Astrocyte of the spinal cord (primary cell): ENCODE results near the gene AIF1L.

Source experiments
- DNase-seq: peaks from one replicate; pipeline ENCODE4 v3.0.0; 2011; ENCODE audit warnings: low read depth, low spot score
- H3K4me3 ChIP-seq: 2 replicates; pipeline ENCODE4 v1.5.1; 2011; ENCODE audit warnings: low read depth, mild to moderate bottlenecking, low read length, moderate library complexity
- CTCF ChIP-seq: IDR thresholded peaks from 2 replicates; pipeline ENCODE4 v1.5.1; 2012; ENCODE audit warnings: low read depth, mild to moderate bottlenecking, low read length, inconsistent platforms
- in situ Hi-C: cut with HindIII; loops from 2 replicates; pipeline ENCODE4 v1.10.0; 2017; ENCODE audit warnings: low sequenced_read_pairs

The AIF1L gene

DNA sequence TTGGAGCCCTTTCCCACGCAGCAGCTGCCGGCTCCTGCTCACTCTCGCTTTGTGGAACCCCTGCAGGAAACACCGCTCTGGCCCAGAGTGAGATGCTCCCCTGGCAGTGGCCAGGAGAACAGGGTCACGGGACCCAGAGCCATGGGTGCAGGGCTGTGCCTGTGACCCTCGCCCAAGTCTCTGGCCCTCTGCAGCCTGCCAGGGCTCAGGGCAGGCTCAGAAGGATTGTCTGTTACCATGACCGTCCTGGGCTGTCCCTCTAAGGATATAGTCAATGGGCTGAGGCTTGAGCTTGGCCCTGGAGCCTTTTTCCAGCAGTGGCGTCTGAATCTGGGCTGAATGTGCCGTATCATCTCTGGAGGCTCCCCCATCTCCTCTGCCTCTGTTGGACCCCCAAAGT lies 28.7 kb upstream of the AIF1L start:
- no peak for DNase-seq
- no peak for TF ChIP-seq CTCF
- in situ Hi-C loops = no loop called here
- H3K4me3 ChIP-seq = no peak overlapping the region

- in situ Hi-C loops = no loop called here
- no peak overlapping the region for H3K4me3 ChIP-seq
- TF ChIP-seq CTCF = no peak
- no peak for DNase-seq
Observed at GRCh38 chr9:131068076-131068816, 28.1 kb upstream of the AIF1L start.

GRCh38 chr9:131069699-131070098 lies 26.6 kb upstream of the AIF1L start:
- TF ChIP-seq CTCF = no peak
- H3K4me3 ChIP-seq = no peak overlapping the region
- DNase-seq = no peak
- in situ Hi-C loops = no loop called here

DNA sequence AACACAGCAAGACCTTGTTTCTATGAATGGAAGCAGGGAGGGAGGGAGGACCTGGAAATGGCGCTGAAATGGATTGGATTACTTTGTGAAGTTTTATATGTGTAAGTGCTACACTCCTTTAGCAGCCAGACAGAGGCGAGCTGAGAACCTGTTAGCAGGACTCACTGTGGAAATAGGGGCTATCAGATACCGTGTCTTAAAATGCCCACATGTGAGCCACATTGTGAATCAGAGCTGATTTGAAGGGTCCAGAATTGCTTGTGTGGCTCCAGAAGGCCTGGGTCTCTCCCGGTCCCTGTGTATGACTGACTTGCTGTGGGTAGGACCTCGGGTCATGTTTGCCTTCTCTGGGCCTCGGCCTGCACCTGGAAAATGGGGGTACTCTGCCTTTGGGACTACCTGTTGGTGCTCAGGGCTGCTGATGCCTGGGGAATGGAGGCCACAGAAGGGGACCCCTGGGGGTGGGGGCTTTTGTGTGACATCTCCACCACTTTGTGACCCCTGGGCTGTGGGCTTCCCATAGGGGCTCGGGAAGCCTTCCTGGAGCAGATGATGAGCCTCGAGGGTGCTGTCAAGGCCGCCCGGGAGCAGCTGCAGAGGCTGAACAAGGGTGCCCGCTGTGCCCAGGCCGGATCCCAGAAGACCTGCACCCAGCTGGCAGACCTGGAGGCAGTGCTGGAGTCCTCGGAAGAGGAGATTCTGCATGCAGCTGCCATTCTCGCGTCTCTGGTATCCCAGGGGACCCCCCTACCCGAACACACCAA lies 24.0 kb upstream of the AIF1L start:
- no peak for DNase-seq
- no peak for TF ChIP-seq CTCF
- in situ Hi-C loops = no loop called here
- H3K4me3 ChIP-seq = no peak overlapping the region

DNA sequence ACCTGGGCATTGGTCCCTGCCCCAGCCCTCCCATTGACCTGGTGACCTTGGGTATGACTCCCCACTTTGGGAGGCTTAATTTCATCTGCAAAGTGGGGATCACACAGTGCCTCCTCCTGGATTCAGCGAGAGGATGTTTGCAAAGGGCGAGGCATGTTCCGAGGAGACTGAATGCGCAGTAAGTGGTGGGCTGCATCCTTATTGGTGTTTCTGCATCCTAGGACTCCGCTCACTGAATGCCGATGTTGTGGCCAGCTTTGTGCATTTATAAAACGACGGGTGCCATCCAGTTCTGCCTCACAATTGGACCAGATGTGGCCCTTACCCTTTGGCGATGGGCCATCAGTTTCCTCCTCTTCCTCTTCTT lies 23.5 kb upstream of the AIF1L start:
- DNase-seq = no peak

More for the DNA sequence above, 23.5 kb upstream of the AIF1L start:
- no peak for TF ChIP-seq CTCF
- H3K4me3 ChIP-seq = no peak overlapping the region
- in situ Hi-C loops = no loop called here
